SU-DHL-6 (cell line): Measurements from ENCODE around the gene C2orf92.

Experiments
- CTCF ChIP-seq: fragments of 200-600 bp; sonication (generic); IDR thresholded peaks from one replicate; pipeline ENCODE4 v1.5.1; 2017; ENCODE audit warnings: antibody characterized with exemption, mild to moderate bottlenecking, low read length, moderate library complexity; ENCODE audit not compliant: insufficient read depth, poor library complexity, severe bottlenecking
- EZH2phosphoT487 ChIP-seq: fragments of 200-600 bp; sonication (generic), shearing (Covaris generic); conservative IDR thresholded peaks from 2 replicates; pipeline ENCODE4 v1.6.1; 2018; ENCODE audit warnings: mild to moderate bottlenecking, antibody characterized with exemption, low read length, moderate library complexity, mixed read lengths

- TF ChIP-seq CTCF, result no peak
- no peak for TF ChIP-seq EZH2phosphoT487
Observed at GRCh38 chr2:97733341-97734035, 64.0 kb downstream of the C2orf92 start.
